SU-DHL-6 (cell line): ENCODE results near the gene SLC2A3.
"Not testable (repeated sequence)": the region's sequence is repeated elsewhere in the genome, so short reads cannot be mapped to it uniquely, and the experiment has no call there.

Experiments used
- H2AFZ ChIP-seq: fragments of 200-600 bp; sonication (generic); 2 replicates; pipeline ENCODE4 v1.6.1; 2014; ENCODE audit warnings: low read depth, mild to moderate bottlenecking, moderate library complexity, mixed read lengths, antibody characterized with exemption, low read length; ENCODE audit not compliant: severe bottlenecking
- H3F3A ChIP-seq: fragments of 200-600 bp; shearing (Covaris generic); 2 replicates; pipeline ENCODE4 v1.6.0; 2016; ENCODE audit warnings: antibody characterized with exemption, mild to moderate bottlenecking; ENCODE audit not compliant: insufficient read depth
- H3K27ac ChIP-seq: fragments of 200-600 bp; sonication (generic); 2 replicates; pipeline ENCODE4 v1.5.1; 2016; ENCODE audit warnings: low read depth, mild to moderate bottlenecking, low read length, moderate library complexity, mixed read lengths
- H3K27me3 ChIP-seq: fragments of 200-600 bp; sonication (generic), shearing (Covaris generic); 2 replicates; pipeline ENCODE4 v1.6.0; 2014; ENCODE audit warnings: mild to moderate bottlenecking, low read length
- H3K36me3 ChIP-seq: fragments of 200-600 bp; sonication (generic); 2 replicates; pipeline ENCODE4 v1.6.1; 2014; ENCODE audit warnings: mild to moderate bottlenecking, low read length, mixed read lengths
- H3K4me2 ChIP-seq: fragments of 300-600, 200-600 bp; shearing (Covaris generic), sonication (generic); 2 replicates; pipeline ENCODE4 v1.6.0; 2014; ENCODE audit warnings: low read length, low read depth, mild to moderate bottlenecking; ENCODE audit not compliant: poor library complexity, severe bottlenecking
- H3K4me3 ChIP-seq: fragments of 200-600 bp; sonication (generic); 2 replicates; pipeline ENCODE4 v1.5.1; 2014; ENCODE audit warnings: antibody characterized with exemption, low read length, mild to moderate bottlenecking, mixed read lengths; ENCODE audit not compliant: insufficient read depth, poor library complexity, severe bottlenecking
- H3K79me2 ChIP-seq: fragments of 200-600 bp; sonication (generic); 2 replicates; pipeline ENCODE4 v1.6.1; 2014; ENCODE audit warnings: mild to moderate bottlenecking, low read length, moderate library complexity; ENCODE audit not compliant: insufficient read depth
- H3K9ac ChIP-seq: fragments of 200-600 bp; sonication (generic); 2 replicates; pipeline ENCODE4 v1.7.0; 2014; ENCODE audit warnings: mild to moderate bottlenecking, low read length
- H3K9me2 ChIP-seq: fragments of 200-600 bp; sonication (generic); replicated peaks from 2 replicates; pipeline ENCODE4 v1.6.1; 2014; ENCODE audit warnings: low read length; ENCODE audit not compliant: insufficient read depth
- H3K9me3 ChIP-seq: fragments of 200-600 bp; sonication (generic); 2 replicates; pipeline ENCODE4 v1.6.1; 2014; ENCODE audit warnings: low read length, mixed read lengths; ENCODE audit not compliant: insufficient read depth
- H4K20me1 ChIP-seq: fragments of 200-600 bp; sonication (generic); 2 replicates; pipeline ENCODE4 v1.6.1; 2014; ENCODE audit warnings: low read depth, mild to moderate bottlenecking, antibody characterized with exemption, low read length, moderate library complexity, mixed read lengths
- EZH2phosphoT487 ChIP-seq: fragments of 200-600 bp; sonication (generic), shearing (Covaris generic); conservative IDR thresholded peaks from 2 replicates; pipeline ENCODE4 v1.6.1; 2018; ENCODE audit warnings: mild to moderate bottlenecking, antibody characterized with exemption, low read length, moderate library complexity, mixed read lengths
- TF ChIP-seq, protein P1 (sequence below): fragments of 200-600 bp; sonication (generic); IDR thresholded peaks from one replicate; pipeline ENCODE4 v1.5.1; 2017; ENCODE audit warnings: antibody characterized with exemption, mild to moderate bottlenecking, low read length, moderate library complexity; ENCODE audit not compliant: insufficient read depth, poor library complexity, severe bottlenecking

Gene SLC2A3

DNA sequence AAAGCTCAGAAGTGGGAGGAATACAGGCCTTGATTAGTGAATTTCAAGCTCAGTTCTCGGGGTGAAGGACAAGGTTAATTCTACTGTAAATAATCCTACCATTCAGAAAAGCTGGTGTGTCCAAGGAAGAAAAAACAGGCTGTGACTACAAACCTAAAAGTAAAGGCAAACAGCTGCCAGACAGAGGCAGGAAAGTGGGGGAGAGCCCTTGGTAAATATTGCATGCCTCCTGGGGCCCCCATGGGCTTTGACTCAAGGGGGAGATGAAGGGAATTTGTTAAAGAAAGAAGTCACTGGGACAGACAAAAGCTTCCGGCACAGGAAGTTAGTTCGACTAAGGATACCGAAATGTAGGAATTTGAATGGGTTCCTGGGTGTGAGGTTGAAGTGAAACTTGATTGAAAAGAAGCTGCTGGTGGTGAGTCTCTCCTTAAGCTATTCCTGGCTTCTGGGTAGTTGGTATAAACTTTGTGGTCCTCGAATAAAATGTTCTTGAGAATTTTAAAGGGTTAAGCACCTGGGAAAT lies 30.3 kb downstream of the SLC2A3 start:
- H3K79me2 ChIP-seq, H3K9ac ChIP-seq, H3K4me3 ChIP-seq, H3K36me3 ChIP-seq, H3K4me2 ChIP-seq, H3K9me2 ChIP-seq, H4K20me1 ChIP-seq, H3K27me3 ChIP-seq, H2AFZ ChIP-seq, H3F3A ChIP-seq, H3K9me3 ChIP-seq, H3K27ac ChIP-seq: not testable (repeated sequence)

DNA sequence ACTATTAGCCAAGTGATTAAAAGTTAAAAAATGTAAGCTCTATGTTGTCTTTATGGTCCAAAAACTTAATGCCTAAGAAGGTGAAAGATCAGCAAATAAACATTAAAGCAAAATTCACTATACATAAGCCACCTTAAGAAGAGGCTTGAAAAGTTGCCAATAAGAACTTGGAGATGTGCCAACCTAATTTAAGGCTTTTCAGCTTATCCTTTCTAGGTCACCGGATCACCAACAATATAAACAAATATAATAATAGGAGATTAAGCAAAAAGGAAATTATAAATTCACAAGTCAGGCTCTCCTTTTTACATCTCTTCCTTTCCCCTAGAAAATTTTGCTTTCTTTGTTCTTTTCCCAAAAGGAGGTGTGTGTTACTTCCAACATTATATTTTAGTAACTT lies 30.9 kb downstream of the SLC2A3 start:
- H3K79me2 ChIP-seq: no peaks in the 10 kb centered on the region
- H4K20me1 ChIP-seq: no peaks in the 10 kb centered on the region
- TF ChIP-seq EZH2phosphoT487: no peak
- TF ChIP-seq, protein P1, sequence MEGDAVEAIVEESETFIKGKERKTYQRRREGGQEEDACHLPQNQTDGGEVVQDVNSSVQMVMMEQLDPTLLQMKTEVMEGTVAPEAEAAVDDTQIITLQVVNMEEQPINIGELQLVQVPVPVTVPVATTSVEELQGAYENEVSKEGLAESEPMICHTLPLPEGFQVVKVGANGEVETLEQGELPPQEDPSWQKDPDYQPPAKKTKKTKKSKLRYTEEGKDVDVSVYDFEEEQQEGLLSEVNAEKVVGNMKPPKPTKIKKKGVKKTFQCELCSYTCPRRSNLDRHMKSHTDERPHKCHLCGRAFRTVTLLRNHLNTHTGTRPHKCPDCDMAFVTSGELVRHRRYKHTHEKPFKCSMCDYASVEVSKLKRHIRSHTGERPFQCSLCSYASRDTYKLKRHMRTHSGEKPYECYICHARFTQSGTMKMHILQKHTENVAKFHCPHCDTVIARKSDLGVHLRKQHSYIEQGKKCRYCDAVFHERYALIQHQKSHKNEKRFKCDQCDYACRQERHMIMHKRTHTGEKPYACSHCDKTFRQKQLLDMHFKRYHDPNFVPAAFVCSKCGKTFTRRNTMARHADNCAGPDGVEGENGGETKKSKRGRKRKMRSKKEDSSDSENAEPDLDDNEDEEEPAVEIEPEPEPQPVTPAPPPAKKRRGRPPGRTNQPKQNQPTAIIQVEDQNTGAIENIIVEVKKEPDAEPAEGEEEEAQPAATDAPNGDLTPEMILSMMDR: no peak
- no peak overlapping the region for H3K27ac ChIP-seq
- no peaks in the 10 kb centered on the region for H3K9me2 ChIP-seq
- H3K27me3 ChIP-seq: no peaks in the 10 kb centered on the region
- no peak overlapping the region for H3K9ac ChIP-seq
- H3K36me3 ChIP-seq: no peaks in the 10 kb centered on the region
- no peak overlapping the region for H3K4me3 ChIP-seq
- no peaks in the 10 kb centered on the region for H3F3A ChIP-seq
- no peak overlapping the region for H2AFZ ChIP-seq
- H3K9me3 ChIP-seq: no peaks in the 10 kb centered on the region
- no peak overlapping the region for H3K4me2 ChIP-seq

DNA sequence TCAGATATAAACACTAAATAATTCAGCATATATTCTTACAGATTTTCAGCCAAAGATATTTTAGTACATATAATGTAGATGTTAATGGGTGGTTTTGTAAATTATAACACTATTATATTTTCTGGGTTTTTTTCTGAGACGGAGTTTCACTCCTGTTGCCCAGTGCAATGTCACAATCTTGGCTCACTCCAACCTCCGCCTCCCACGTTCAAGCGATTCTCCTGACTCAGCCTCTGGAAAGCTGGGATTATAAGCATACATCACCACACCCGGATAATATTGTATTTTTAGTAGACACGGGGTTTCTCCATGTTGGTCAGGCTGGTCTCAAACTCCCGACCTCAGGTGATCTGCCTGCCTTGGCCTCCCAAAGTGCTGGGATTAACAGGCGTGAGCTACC lies 33.6 kb downstream of the SLC2A3 start:
- H3K9me2 ChIP-seq, H3K27ac ChIP-seq, H3K4me2 ChIP-seq, H3K36me3 ChIP-seq, H2AFZ ChIP-seq, H3K27me3 ChIP-seq, H3F3A ChIP-seq, H3K4me3 ChIP-seq, H3K9ac ChIP-seq, H4K20me1 ChIP-seq, H3K79me2 ChIP-seq, H3K9me3 ChIP-seq: not testable (repeated sequence)

DNA sequence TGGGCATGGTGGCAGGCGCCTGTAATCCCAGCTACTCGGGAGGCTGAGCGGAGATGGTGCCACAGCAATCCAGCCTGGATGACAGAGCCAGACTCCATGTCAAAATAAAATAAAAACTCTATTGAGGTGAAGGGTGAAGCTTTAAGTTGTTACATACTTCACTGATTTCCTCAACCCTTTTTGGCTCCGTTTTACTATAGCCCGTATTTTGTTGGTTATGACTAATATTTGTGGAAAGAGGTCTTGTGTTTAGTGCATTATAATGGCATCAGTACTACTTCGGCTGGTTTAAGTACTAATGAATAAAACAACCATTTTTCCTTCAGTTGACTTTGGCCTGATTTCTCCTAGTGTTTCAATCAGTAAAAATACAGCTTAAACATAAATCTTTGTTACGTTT lies 36.2 kb downstream of the SLC2A3 start:
- H3K4me2 ChIP-seq: no peak overlapping the region
- no peaks in the 10 kb centered on the region for H3K9me2 ChIP-seq
- H3K9me3 ChIP-seq: no peaks in the 10 kb centered on the region
- no peaks in the 10 kb centered on the region for H3F3A ChIP-seq
- no peaks in the 10 kb centered on the region for H3K36me3 ChIP-seq
- no peaks in the 10 kb centered on the region for H4K20me1 ChIP-seq
- no peak overlapping the region for H3K27ac ChIP-seq
- no peak overlapping the region for H3K4me3 ChIP-seq
- TF ChIP-seq, protein P1: no peak
- no peak for TF ChIP-seq EZH2phosphoT487
- H3K9ac ChIP-seq: no peak overlapping the region
- H2AFZ ChIP-seq: no peak overlapping the region
- no peaks in the 10 kb centered on the region for H3K27me3 ChIP-seq
- H3K79me2 ChIP-seq: no peaks in the 10 kb centered on the region

DNA sequence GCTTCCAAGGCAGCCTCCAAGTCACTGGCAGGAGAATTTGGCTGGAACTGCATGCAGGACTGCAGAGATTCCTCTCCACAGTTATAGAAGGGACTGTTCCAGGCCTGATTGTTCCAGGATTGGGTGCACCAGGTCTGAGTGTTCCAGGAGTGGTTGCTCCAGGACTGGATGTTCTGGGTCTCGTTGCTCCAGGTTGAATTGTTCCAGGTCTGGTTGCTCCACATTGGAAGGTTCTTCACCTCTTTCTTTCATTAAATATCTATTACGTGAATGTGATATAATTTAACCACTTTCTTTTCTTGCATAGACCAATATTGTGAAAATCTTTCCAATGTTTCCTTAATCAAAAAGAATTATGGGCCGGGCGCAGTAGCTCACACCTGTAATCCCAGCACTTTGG lies 39.3 kb downstream of the SLC2A3 start:
- H3K27ac ChIP-seq, H3K9me3 ChIP-seq, H3K4me2 ChIP-seq, H3K79me2 ChIP-seq, H4K20me1 ChIP-seq, H3K27me3 ChIP-seq, H3F3A ChIP-seq, H3K9me2 ChIP-seq, H3K4me3 ChIP-seq, H3K36me3 ChIP-seq, H3K9ac ChIP-seq, H2AFZ ChIP-seq: not testable (repeated sequence)
